HG02970 (cell line): ENCODE results near the gene SMIM8.
A peak's percentile ranks its signal among the peaks of the same experiment; 100 is the strongest.

Experiments used
- ATAC-seq: cut with Tn5 transposase; IDR thresholded peaks from one replicate; pipeline ENCODE4 v1.9.1; 2021; ENCODE audit warnings: mild to moderate bottlenecking, moderate library complexity, moderate number of reproducible peaks; ENCODE audit not compliant: unreplicated experiment, low FRiP score

SMIM8 gene

DNA sequence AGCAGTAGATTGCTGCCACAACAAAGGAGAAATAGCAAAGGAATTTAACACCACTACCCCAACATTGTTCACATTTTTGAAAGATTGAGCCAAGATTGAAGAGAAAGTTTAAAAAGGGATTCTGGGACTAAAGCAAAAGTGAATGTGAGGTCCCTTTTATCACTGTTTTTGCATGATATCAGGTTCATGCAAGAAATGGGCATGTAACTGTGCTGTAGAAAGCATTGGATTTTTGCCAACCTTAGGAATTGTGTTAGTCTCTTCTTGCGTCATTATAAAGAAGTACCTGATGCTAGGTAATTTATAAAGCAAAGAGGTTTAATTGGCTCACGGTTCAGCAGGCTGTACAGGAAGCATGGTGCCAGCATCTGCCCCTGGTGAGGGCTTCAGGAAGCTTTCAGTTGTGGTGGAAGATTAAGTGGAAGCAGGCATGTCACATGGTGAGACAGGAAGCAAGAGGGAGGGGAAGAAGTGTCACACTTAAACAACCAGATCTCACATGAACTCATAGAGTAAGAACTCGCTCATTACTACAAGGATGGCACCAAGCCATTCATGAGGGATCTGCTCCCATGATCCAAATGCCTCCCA is 11.3 kb downstream of the SMIM8 start:
- ATAC-seq = no peak

GRCh38 chr6:87334683-87335082 is 12.3 kb downstream of the SMIM8 start:
- no peak for ATAC-seq

- no peak for ATAC-seq
These were observed 14.0 kb downstream of the SMIM8 start for GRCh38 chr6:87336367-87336766.

DNA sequence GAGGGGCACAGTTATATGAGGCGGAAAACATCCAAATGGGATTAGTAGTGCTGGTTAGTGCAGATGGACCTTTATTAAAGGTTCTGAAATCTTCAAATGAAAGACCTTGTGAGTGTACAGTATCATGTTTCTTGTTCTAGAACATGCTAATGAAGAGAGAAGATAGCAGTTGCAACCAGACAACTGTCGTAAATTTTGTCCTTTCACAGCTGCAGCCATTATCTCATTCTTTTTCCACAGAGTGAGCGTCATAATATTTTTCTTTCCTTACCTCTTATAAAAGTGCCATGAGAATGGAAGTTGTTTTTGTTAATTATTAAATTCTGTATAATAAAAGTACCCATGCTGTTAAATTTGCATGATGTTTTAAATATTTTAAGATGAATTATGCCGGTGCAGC is 17.8 kb downstream of the SMIM8 start:
- no peak for ATAC-seq

- no peak for ATAC-seq
These were observed 18.8 kb downstream of the SMIM8 start for GRCh38 chr6:87341158-87341557.

DNA sequence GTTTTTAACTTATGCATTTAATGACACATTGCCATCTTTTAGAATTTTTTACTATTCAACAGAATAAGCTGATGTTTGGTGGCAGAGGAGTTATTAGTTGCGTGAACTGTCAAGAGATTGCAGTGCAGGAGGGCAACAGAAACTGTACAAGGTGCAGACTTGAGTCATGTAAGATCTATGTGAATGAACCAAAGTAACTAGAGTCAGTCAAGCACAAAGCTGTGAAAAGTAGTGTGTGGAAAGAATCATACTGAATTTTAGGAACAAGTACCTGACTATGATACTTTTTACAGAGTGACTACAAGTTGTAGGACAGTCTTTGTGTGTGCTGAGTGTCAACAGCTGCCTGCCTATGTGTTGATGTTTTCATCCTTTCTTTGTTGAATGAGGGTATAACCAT is 19.5 kb downstream of the SMIM8 start:
- peak; percentile 55 for ATAC-seq

- no peak for ATAC-seq
These were observed 20.4 kb downstream of the SMIM8 start for GRCh38 chr6:87342829-87343228.

GRCh38 chr6:87344731-87345130 is 22.3 kb downstream of the SMIM8 start, which contains the start of gene C6orf163:
Gene C6orf163, plus strand, starts transcription at chr6:87344813. Its CDS starts 287 bp downstream, at chr6:87345100.
- ATAC-seq = no peak

GRCh38 chr6:87346700-87347099 is 24.3 kb downstream of the SMIM8 start:
- no peak for ATAC-seq

GRCh38 chr6:87349896-87350295 is 27.5 kb downstream of the SMIM8 start:
- no peak for ATAC-seq

GRCh38 chr6:87350516-87350915 is 28.1 kb downstream of the SMIM8 start:
- ATAC-seq = no peak

- no peak for ATAC-seq
These were observed 29.2 kb downstream of the SMIM8 start for GRCh38 chr6:87351583-87351982.

GRCh38 chr6:87356181-87356580 is 33.8 kb downstream of the SMIM8 start:
- no peak for ATAC-seq

DNA sequence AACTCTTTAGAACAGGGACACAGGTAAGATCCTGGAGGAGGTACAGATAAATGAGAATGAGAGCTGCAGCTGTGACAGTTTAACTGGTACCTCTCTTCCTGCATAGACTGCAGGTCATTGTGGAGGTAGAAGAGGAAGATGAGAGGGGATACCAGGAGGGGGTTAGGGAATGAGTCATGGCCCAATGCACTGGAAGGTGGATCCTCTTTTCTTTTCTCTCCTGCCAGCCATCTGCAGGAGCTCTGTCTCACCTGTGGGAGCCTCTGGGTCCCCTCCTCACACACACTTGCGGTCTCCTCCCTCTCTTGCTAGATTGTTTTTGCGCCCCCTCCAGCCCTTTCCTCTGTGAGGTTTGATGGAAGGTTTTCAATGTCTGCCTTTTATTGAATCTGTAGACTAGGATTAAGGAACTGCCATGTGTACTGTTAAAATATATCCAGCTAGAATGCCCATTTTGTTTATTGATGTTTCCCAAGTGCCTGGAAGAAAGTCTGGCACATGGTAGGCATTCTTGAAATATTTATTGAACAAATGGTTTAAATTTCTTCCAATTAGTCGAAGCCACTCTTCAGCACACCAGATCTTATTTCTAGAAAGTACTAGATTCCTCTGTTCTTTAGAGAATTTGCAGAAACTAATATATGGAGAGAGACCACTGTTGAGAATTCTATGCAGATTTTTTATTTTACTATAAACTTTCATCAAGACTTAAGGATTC is 35.2 kb downstream of the SMIM8 start:
- no peak for ATAC-seq

DNA sequence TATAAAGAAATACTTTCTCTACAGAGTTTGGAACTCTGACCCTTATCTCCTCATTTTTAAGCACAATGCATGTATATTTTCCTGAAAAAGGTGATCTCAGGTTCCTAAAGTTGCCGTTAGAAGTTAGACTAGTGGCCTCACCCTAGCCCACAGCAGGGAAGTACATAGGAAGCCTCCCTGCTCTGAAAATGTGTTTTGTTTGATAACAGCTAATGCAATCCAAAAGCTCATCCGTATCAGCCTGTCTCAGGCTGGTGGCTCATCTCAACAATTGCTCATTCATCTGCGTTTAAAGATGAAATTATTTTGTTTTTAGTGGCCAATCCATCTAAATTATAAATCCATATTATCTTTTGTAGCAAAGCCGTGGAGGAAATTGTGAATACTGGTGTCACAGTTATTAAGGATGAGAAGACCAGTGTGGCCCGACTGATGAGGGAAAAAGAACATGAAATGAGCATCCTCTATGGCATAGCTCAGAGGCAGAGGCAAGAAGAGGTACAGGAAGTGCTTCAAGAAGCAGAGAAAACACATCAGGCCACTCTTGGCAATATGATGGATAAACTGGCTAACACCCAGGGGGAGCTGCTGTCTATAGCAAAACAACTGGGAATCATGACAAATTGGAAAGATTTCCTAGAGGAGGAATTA is 42.3 kb downstream of the SMIM8 start:
- no peak for ATAC-seq

DNA sequence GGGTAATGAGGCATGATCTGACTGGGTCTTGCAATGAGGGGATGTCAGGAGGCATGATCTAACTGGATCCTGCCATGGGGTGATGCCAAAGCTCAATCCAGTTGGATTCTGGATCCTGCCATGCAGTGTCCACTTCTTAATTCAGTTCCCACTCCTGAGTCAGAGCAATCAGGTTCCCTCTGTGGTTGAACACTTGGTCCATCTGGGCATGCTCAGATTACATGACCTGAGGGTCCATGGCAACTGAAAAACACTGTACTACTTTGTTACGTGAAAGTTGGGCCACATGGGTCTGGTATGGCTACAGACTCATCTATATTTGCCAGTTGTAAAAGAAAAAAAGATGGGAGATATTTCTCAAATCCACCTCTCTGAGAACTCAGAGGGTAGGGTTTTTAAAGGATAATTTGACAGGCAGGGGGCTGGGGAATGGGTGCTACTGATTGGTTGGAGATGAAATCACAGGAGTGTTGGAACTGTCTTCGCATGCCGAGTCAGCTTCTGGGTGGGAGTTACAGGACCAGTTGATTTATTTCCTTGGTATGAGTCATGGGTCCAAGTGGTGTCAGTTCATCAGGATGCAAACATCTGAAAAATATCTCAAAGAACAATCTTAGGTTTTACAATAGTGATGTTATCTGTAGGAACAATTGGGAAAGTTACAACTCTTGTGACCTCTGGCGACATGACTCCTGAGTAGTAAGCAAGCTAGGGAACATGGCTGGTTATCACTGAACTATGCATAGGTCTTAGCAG is 43.9 kb downstream of the SMIM8 start:
- ATAC-seq = no peak

GRCh38 chr6:87366899-87367298 is 44.5 kb downstream of the SMIM8 start:
- ATAC-seq = no peak

GRCh38 chr6:87373377-87373776 is 51.0 kb downstream of the SMIM8 start:
- no peak for ATAC-seq

- no peak for ATAC-seq
These were observed 52.9 kb downstream of the SMIM8 start for GRCh38 chr6:87375315-87375714.

DNA sequence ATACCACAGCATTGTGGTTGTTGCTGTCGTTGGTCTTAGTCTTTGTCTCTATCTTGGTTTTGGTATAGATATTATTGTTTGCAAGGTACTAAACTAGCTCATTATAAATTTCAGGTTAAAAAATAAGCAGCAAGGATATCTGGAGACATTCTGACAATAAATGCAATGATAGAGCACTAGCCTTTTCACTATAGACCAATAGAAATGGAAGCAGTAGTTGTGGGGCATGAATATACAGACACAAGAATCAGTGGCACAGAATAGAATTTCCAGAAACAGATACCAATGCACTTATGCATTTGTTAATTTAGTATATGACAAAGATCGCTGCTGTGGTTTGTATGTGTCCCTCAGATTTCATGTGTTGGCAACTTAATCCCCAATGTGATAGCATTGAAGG is 54.3 kb downstream of the SMIM8 start:
- no peak for ATAC-seq

GRCh38 chr6:87378947-87379346 is 56.6 kb downstream of the SMIM8 start:
- no peak for ATAC-seq
